PFSK-1 (cell line): ENCODE results near the gene PTH2R.

ENCODE experiments used
- FOXP2 ChIP-seq: optimal IDR thresholded peaks from 2 replicates; pipeline ENCODE3; 2011; ENCODE audit warnings: borderline replicate concordance, control low read depth, inconsistent platforms; ENCODE audit not compliant: insufficient read depth; ENCODE audit errors: extremely low read length, extremely low read depth
- POLR2AphosphoS5 ChIP-seq: IDR thresholded peaks from 2 replicates; pipeline ENCODE4 v1.6.1; 2012; ENCODE audit warnings: low read depth, mild to moderate bottlenecking, control low read depth, low read length, moderate library complexity
- SIN3A ChIP-seq: IDR thresholded peaks from 2 replicates; pipeline ENCODE4 v1.6.1; 2012; ENCODE audit warnings: mild to moderate bottlenecking, low read length, moderate library complexity, borderline replicate concordance; ENCODE audit not compliant: insufficient read depth
- TAF1 ChIP-seq: IDR thresholded peaks from 2 replicates; pipeline ENCODE4 v1.6.1; 2012; ENCODE audit warnings: low read length, control low read depth, borderline replicate concordance; ENCODE audit not compliant: insufficient read depth
- TF ChIP-seq, protein P1 (sequence below), 2 experiments: IDR thresholded peaks; 2 replicates each; pipeline versions ENCODE4 v1.6.1 to v1.8.0; 2011 to 2012; ENCODE audit warnings: low read depth in 2 of 2, low read length in 2 of 2, control low read depth in 1 of 2, inconsistent platforms in 1 of 2, mild to moderate bottlenecking in 1 of 2, moderate library complexity in 1 of 2; ENCODE audit not compliant: insufficient read depth in 1 of 2

PTH2R gene

DNA sequence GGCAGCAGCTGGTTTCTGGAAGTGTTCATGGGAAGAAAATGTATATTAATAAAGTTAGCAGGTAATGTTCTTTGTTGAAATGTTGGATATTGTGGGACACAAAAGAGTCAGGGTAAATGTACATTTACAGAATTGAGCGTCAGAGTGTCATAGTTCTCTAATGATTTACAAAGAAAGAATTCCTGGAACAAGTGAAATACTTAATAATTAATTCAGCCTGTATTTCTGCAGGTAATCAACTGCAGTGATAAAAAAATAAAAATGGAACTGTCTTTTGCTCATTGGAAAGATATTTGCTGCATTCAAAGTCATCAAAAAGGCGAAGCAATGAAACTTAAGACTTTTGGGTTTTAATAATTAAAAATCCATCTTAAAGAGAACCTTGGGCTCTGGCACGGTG is 27.4 kb upstream of the PTH2R start:
- no peak for TF ChIP-seq SIN3A

DNA sequence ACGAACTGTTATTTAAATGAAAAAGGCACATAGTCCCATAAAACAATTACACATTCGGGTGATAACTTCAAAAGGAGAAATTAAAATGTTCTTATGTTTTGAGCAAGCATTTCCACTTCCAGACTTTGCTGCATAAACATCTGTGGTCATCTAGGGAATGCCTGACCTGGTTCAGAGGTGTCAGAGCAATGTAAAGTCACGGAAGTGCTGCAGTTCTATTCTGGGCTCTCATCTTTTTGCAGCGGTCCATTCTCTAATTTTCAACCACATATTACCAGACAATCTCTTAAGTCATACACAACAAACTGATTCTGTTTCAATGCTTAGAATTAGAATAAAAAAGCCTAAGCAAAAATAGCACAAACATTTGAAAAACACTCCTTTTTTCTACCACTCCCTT is 22.0 kb upstream of the PTH2R start:
- TF ChIP-seq POLR2AphosphoS5 (no peak), FOXP2 (no peak), TAF1 (no peak), SIN3A (no peak)
- TF ChIP-seq, protein P1, sequence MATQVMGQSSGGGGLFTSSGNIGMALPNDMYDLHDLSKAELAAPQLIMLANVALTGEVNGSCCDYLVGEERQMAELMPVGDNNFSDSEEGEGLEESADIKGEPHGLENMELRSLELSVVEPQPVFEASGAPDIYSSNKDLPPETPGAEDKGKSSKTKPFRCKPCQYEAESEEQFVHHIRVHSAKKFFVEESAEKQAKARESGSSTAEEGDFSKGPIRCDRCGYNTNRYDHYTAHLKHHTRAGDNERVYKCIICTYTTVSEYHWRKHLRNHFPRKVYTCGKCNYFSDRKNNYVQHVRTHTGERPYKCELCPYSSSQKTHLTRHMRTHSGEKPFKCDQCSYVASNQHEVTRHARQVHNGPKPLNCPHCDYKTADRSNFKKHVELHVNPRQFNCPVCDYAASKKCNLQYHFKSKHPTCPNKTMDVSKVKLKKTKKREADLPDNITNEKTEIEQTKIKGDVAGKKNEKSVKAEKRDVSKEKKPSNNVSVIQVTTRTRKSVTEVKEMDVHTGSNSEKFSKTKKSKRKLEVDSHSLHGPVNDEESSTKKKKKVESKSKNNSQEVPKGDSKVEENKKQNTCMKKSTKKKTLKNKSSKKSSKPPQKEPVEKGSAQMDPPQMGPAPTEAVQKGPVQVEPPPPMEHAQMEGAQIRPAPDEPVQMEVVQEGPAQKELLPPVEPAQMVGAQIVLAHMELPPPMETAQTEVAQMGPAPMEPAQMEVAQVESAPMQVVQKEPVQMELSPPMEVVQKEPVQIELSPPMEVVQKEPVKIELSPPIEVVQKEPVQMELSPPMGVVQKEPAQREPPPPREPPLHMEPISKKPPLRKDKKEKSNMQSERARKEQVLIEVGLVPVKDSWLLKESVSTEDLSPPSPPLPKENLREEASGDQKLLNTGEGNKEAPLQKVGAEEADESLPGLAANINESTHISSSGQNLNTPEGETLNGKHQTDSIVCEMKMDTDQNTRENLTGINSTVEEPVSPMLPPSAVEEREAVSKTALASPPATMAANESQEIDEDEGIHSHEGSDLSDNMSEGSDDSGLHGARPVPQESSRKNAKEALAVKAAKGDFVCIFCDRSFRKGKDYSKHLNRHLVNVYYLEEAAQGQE (IDR thresholded peaks at IDR 0.05; ENCODE audit: insufficient read depth in 1 of 2, low read depth in 2 of 2, low read length in 2 of 2) = no peak

DNA sequence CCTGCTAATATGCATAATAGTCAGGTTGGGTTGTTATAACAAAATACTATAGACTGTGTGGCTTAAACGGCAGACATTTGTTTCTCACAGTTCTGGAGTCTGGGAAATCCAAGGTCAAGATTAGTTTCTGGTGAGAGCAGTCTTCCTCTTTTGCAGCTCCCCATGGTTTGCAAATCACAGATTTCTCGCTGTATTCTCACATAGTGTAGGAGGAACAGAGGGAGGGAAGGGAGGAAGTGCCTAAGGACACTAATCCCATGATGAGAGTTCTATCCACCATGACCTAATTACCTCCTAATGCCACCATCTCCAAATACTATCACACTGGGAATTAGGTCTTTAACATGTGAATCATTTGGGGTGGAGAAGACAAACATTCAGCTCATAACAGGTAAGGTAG is 20.1 kb upstream of the PTH2R start:
- TF ChIP-seq FOXP2 (no peak), SIN3A (no peak), POLR2AphosphoS5 (no peak), TAF1 (no peak)
- TF ChIP-seq, protein P1 (IDR thresholded peaks at IDR 0.05; ENCODE audit: insufficient read depth in 1 of 2, low read depth in 2 of 2, low read length in 2 of 2) = no peak

DNA sequence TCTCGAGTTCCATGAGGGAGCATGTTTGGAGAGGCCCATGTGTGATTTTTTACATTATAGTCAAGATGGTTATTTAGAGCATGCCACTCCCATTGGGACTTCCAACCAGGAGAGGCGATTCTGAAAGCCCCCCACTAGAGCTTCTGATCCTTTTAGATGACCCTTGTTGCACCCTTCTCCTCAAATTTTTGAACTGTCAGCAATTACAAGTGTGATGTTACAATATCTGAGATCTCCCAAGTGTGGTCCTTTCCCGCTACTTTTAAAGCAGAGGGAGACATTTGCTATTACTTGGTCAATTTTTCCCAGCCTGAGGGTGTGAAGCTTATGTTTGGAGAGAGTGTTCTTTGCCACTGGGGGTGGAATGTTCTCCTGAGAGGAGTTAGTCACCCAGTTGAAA is 16.7 kb upstream of the PTH2R start:
- no peak for TF ChIP-seq TAF1
- TF ChIP-seq POLR2AphosphoS5 = no peak
- TF ChIP-seq, protein P1 (IDR thresholded peaks at IDR 0.05; ENCODE audit: insufficient read depth in 1 of 2, low read depth in 2 of 2, low read length in 2 of 2) = no peak
- no peak for TF ChIP-seq SIN3A
- TF ChIP-seq FOXP2 = no peak

DNA sequence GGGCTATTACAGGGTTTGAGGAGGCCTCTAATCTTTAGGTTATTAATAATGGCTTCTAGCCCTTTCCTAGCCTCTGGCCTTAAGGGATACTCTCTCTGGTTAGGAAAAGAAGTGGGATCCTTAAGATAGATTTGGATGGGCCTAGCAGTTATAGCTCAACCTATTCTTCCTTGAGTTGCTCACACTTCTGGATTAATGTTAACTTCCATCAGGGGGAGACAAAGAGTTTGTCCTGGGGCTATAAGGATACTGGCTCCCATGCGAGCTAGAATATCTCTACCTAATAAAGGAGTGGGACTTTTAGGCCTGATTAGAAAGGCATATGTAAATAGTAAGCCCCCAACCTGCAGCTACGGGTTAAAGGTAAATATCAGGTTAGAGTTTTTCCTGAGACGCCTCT is 14.3 kb upstream of the PTH2R start:
- TF ChIP-seq SIN3A (no peak), TAF1 (no peak), POLR2AphosphoS5 (no peak)

DNA sequence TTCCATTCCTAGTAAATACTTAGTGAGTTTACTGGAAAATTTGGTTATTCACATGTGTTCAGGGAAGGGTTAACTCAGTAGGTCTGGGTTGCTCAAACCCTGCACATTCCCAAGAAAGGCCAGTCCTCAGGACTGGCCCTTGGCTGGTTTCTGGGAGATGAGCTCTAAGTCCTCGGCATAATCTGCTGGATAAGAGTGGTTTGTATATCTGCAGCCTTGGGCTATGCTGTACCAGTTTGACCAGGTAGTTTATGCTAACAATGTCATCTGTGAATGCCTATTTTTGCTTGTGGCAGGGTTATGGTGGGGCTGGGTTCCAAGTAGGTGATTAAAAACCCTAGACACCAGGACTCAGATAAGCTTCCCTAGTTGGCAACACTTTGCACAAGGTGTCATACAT is 7.4 kb upstream of the PTH2R start:
- TF ChIP-seq TAF1 = no peak
- TF ChIP-seq FOXP2 = no peak
- TF ChIP-seq SIN3A = no peak
- TF ChIP-seq, protein P1 (IDR thresholded peaks at IDR 0.05; ENCODE audit: insufficient read depth in 1 of 2, low read depth in 2 of 2, low read length in 2 of 2) = no peak
- TF ChIP-seq POLR2AphosphoS5 = no peak
